ENCODE measurements around the gene WDR93.
A peak's percentile ranks its signal among the peaks of the same experiment; 100 is the strongest.

Gene WDR93

DNA sequence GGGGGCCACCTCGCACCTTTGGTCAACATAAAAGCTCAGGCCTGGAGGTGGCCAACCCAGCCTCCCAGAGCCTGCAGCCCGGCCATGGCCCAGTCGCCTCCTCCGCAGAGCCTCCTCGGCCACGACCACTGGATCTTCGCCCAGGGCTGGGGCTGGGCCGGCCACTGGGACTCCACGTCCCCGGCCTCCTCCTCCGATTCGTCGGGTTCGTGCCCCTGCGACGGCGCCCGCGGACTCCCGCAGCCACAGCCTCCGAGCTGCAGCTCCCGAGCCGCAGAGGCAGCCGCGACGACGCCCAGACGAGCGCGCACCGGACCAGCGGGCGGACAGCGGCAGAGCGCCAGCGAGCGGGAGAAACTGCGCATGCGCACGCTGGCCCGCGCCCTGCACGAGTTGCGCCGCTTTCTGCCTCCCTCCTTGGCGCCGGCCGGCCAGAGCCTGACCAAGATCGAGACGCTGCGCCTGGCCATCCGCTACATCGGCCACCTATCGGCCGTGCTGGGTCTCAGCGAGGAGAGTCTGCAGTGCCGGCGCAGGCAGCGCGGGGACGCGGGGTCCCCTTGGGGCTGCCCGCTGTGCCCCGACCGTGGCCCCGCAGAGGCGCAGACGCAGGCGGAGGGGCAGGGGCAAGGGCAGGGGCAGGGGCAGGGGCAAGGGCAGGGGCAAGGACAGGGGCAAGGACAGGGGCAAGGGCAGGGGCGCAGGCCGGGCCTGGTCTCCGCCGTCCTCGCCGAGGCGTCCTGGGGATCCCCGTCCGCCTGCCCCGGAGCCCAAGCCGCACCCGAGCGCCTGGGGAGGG lies 85.9 kb downstream of the WDR93 start, which contains the start of gene MESP2:
MESP2 (plus strand) TSS at position 59 of the 799 bp plus-strand sequence; CDS start at position 85, 26 bp downstream.
- TF ChIP-seq, protein P1, sequence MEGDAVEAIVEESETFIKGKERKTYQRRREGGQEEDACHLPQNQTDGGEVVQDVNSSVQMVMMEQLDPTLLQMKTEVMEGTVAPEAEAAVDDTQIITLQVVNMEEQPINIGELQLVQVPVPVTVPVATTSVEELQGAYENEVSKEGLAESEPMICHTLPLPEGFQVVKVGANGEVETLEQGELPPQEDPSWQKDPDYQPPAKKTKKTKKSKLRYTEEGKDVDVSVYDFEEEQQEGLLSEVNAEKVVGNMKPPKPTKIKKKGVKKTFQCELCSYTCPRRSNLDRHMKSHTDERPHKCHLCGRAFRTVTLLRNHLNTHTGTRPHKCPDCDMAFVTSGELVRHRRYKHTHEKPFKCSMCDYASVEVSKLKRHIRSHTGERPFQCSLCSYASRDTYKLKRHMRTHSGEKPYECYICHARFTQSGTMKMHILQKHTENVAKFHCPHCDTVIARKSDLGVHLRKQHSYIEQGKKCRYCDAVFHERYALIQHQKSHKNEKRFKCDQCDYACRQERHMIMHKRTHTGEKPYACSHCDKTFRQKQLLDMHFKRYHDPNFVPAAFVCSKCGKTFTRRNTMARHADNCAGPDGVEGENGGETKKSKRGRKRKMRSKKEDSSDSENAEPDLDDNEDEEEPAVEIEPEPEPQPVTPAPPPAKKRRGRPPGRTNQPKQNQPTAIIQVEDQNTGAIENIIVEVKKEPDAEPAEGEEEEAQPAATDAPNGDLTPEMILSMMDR (IDR thresholded peaks at IDR 0.05) = no peak
- Histone ChIP-seq H3K36me3 (ENCODE audit: control insufficient read depth, insufficient read depth, low read length) (no peaks in the 10 kb centered on the region), H3K79me2 (no peaks in the 10 kb centered on the region), H3K27me3 (ENCODE audit: control insufficient read depth, insufficient read depth, low read length) (no peaks in the 10 kb centered on the region), H2AFZ (peak within 1 kb of the TSS; percentile 80), H3K4me2 (ENCODE audit: low read length) (peak within 1 kb of the TSS; percentile 78), H3K9me3 (ENCODE audit: control insufficient read depth, low read length) (no peaks in the 10 kb centered on the region), H3K9ac (no peak within 1 kb of the TSS), H3K4me3 (ENCODE audit: low read depth, low read length) (peak within 1 kb of the TSS; percentile 9), H3K27ac (no peak within 1 kb of the TSS), H3K4me1 (no peaks in the 10 kb centered on the region)

- H2AFZ ChIP-seq = peak overlapping the region; percentile 80
- no peak overlapping the region for H3K9ac ChIP-seq
- no peak overlapping the region for H3K4me2 ChIP-seq (ENCODE audit: low read length)
- H3K4me3 ChIP-seq (ENCODE audit: low read depth, low read length) = no peak overlapping the region
- no peaks in the 10 kb centered on the region for H3K27me3 ChIP-seq (ENCODE audit: control insufficient read depth, insufficient read depth, low read length)
- TF ChIP-seq, protein P1 (IDR thresholded peaks at IDR 0.05) = no peak
- no peaks in the 10 kb centered on the region for H3K4me1 ChIP-seq
- no peaks in the 10 kb centered on the region for H3K79me2 ChIP-seq
- no peaks in the 10 kb centered on the region for H3K9me3 ChIP-seq (ENCODE audit: control insufficient read depth, low read length)
- H3K27ac ChIP-seq = no peak overlapping the region
- no peaks in the 10 kb centered on the region for H3K36me3 ChIP-seq (ENCODE audit: control insufficient read depth, insufficient read depth, low read length)
Observed at GRCh38 chr15:89777073-89777751, 86.6 kb downstream of the WDR93 start.

GRCh38 chr15:89777782-89778380 lies 87.3 kb downstream of the WDR93 start:
- no peaks in the 10 kb centered on the region for H3K79me2 ChIP-seq
- H3K4me2 ChIP-seq (ENCODE audit: low read length) = no peak overlapping the region
- no peaks in the 10 kb centered on the region for H3K36me3 ChIP-seq (ENCODE audit: control insufficient read depth, insufficient read depth, low read length)
- no peaks in the 10 kb centered on the region for H3K4me1 ChIP-seq
- TF ChIP-seq, protein P1 (IDR thresholded peaks at IDR 0.05) = no peak
- no peak overlapping the region for H3K9ac ChIP-seq
- H3K27ac ChIP-seq = no peak overlapping the region
- no peaks in the 10 kb centered on the region for H3K9me3 ChIP-seq (ENCODE audit: control insufficient read depth, low read length)
- H2AFZ ChIP-seq = no peak overlapping the region
- no peak overlapping the region for H3K4me3 ChIP-seq (ENCODE audit: low read depth, low read length)
- H3K27me3 ChIP-seq (ENCODE audit: control insufficient read depth, insufficient read depth, low read length) = no peaks in the 10 kb centered on the region

DNA sequence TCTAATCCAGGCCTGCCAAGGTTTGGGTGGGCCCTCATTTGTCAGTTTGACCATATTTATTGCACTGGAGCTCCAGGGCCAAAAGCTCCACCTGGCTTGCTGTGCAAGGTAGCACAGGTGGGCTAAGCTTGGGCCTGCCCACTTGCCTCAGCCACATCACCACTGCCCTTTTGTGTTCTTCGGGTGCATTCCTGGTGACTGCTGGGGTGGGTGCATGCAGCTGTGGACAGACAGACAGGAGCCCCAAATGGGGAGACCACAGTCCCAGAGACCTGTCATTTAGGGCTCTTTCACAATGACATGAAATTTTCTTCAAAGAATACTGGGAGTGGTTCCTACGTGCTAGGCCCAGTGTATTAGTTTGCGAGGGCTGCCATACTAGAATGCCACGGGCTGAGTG lies 88.2 kb downstream of the WDR93 start:
- no peak overlapping the region for H3K4me2 ChIP-seq (ENCODE audit: low read length)
- no peaks in the 10 kb centered on the region for H3K79me2 ChIP-seq
- TF ChIP-seq, protein P1 (IDR thresholded peaks at IDR 0.05) = no peak
- no peak overlapping the region for H2AFZ ChIP-seq
- no peak overlapping the region for H3K9ac ChIP-seq
- H3K27me3 ChIP-seq (ENCODE audit: control insufficient read depth, insufficient read depth, low read length) = no peaks in the 10 kb centered on the region
- no peaks in the 10 kb centered on the region for H3K4me1 ChIP-seq
- no peak overlapping the region for H3K27ac ChIP-seq
- no peaks in the 10 kb centered on the region for H3K9me3 ChIP-seq (ENCODE audit: control insufficient read depth, low read length)
- no peak overlapping the region for H3K4me3 ChIP-seq (ENCODE audit: low read depth, low read length)
- H3K36me3 ChIP-seq (ENCODE audit: control insufficient read depth, insufficient read depth, low read length) = no peaks in the 10 kb centered on the region

Measured in parathyroid adenoma (tissue), 2 donors.